GM12878 (cell line): ENCODE measurements around the gene LRRC74B.

Experiments
- CBX5 ChIP-seq: sonication (generic); IDR thresholded peaks from 2 replicates; pipeline ENCODE4 v1.6.1; 2016; ENCODE audit warnings: low read depth, moderate library complexity, mild to moderate bottlenecking, inconsistent platforms
- FOS ChIP-seq: IDR thresholded peaks from 3 replicates; pipeline ENCODE4 v1.6.1; 2011; ENCODE audit warnings: borderline replicate concordance; ENCODE audit not compliant: insufficient read length; ENCODE audit errors: extremely low read depth
- HDGF ChIP-seq: fragments of 450-650 bp; IDR thresholded peaks from 2 replicates; pipeline ENCODE4 v1.6.1; 2016; ENCODE audit warnings: antibody characterized with exemption
- POLR2A ChIP-seq: IDR thresholded peaks from 2 replicates; pipeline ENCODE4 v1.6.1; 2011; ENCODE audit warnings: low read depth, mild to moderate bottlenecking, low read length
- SMC3 ChIP-seq: IDR thresholded peaks from 2 replicates; pipeline ENCODE4 v1.6.1; 2011; ENCODE audit warnings: low read length, improper control_type of control experiment, borderline replicate concordance
- SP1 ChIP-seq: IDR thresholded peaks from one replicate; pipeline ENCODE4 v1.6.1; 2011; ENCODE audit warnings: low read depth, low read length
- SREBF2 ChIP-seq: IDR thresholded peaks from 2 replicates; pipeline ENCODE4 v1.6.1; 2012; ENCODE audit warnings: mild to moderate bottlenecking, low read length
- TBL1XR1 ChIP-seq: IDR thresholded peaks from 2 replicates; pipeline ENCODE4 v1.6.1; 2012; ENCODE audit warnings: low read depth, low read length, improper control_type of control experiment
- TF ChIP-seq, protein P1 (sequence below): IDR thresholded peaks from 2 replicates; pipeline ENCODE4 v1.6.1; 2011; ENCODE audit warnings: low read depth, mild to moderate bottlenecking, low read length, moderate library complexity, borderline replicate concordance; ENCODE audit errors: extremely low read depth
- TF ChIP-seq, protein P2 (sequence below), 3 experiments: IDR thresholded peaks in 2 of 3; conservative IDR thresholded peaks in 1 of 3; 2 replicates each; pipeline ENCODE4 v1.5.1; 2011; ENCODE audit warnings: low read depth in 3 of 3, low read length in 3 of 3, mild to moderate bottlenecking in 3 of 3, control low read depth in 2 of 3, moderate library complexity in 2 of 3, inconsistent platforms in 1 of 3, mixed read lengths in 1 of 3; ENCODE audit not compliant: control insufficient read depth in 2 of 3, insufficient read depth in 1 of 3; ENCODE audit errors: extremely low read depth in 1 of 3
- TF ChIP-seq, protein P3 (sequence below): IDR thresholded peaks from 2 replicates; pipeline ENCODE4 v1.6.1; 2012; ENCODE audit warnings: mild to moderate bottlenecking, low read depth, low read length

- TF ChIP-seq HDGF (no peak), POLR2A (0 out of 2 replicates have a peak, but pooled peaks have one; percentile 41), SP1 (no peak), SREBF2 (no peak), TBL1XR1 (no peak), SMC3 (no peak), FOS (no peak), CBX5 (no peak)
- TF ChIP-seq, protein P1, sequence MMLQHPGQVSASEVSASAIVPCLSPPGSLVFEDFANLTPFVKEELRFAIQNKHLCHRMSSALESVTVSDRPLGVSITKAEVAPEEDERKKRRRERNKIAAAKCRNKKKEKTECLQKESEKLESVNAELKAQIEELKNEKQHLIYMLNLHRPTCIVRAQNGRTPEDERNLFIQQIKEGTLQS, result no peak
- TF ChIP-seq, protein P2, sequence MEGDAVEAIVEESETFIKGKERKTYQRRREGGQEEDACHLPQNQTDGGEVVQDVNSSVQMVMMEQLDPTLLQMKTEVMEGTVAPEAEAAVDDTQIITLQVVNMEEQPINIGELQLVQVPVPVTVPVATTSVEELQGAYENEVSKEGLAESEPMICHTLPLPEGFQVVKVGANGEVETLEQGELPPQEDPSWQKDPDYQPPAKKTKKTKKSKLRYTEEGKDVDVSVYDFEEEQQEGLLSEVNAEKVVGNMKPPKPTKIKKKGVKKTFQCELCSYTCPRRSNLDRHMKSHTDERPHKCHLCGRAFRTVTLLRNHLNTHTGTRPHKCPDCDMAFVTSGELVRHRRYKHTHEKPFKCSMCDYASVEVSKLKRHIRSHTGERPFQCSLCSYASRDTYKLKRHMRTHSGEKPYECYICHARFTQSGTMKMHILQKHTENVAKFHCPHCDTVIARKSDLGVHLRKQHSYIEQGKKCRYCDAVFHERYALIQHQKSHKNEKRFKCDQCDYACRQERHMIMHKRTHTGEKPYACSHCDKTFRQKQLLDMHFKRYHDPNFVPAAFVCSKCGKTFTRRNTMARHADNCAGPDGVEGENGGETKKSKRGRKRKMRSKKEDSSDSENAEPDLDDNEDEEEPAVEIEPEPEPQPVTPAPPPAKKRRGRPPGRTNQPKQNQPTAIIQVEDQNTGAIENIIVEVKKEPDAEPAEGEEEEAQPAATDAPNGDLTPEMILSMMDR (IDR thresholded peaks at IDR 0.05 in 2 of 3, conservative IDR thresholded peaks at IDR 0.05 in 1 of 3; ENCODE audit: control insufficient read depth in 2 of 3, extremely low read depth in 1 of 3, insufficient read depth in 1 of 3, low read depth in 3 of 3, low read length in 3 of 3), result no peak
- TF ChIP-seq, protein P3, sequence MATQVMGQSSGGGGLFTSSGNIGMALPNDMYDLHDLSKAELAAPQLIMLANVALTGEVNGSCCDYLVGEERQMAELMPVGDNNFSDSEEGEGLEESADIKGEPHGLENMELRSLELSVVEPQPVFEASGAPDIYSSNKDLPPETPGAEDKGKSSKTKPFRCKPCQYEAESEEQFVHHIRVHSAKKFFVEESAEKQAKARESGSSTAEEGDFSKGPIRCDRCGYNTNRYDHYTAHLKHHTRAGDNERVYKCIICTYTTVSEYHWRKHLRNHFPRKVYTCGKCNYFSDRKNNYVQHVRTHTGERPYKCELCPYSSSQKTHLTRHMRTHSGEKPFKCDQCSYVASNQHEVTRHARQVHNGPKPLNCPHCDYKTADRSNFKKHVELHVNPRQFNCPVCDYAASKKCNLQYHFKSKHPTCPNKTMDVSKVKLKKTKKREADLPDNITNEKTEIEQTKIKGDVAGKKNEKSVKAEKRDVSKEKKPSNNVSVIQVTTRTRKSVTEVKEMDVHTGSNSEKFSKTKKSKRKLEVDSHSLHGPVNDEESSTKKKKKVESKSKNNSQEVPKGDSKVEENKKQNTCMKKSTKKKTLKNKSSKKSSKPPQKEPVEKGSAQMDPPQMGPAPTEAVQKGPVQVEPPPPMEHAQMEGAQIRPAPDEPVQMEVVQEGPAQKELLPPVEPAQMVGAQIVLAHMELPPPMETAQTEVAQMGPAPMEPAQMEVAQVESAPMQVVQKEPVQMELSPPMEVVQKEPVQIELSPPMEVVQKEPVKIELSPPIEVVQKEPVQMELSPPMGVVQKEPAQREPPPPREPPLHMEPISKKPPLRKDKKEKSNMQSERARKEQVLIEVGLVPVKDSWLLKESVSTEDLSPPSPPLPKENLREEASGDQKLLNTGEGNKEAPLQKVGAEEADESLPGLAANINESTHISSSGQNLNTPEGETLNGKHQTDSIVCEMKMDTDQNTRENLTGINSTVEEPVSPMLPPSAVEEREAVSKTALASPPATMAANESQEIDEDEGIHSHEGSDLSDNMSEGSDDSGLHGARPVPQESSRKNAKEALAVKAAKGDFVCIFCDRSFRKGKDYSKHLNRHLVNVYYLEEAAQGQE, result no peak
Observed at GRCh38 chr22:20998411-20999336, 47.1 kb upstream of the LRRC74B start.
